HEK293T (cell line): ENCODE data around the gene DYNC1I1.

Source experiments
- ELF4 ChIP-seq: fragments of 450-650 bp; IDR thresholded peaks from 2 replicates; pipeline ENCODE4 v1.6.1; 2017; ENCODE audit warnings: antibody characterized with exemption
- FOXA1 ChIP-seq: fragments of 450-650 bp; IDR thresholded peaks from 2 replicates; pipeline ENCODE4 v1.6.1; 2016; ENCODE audit warnings: mild to moderate bottlenecking
- FOXK2 ChIP-seq: fragments of 450-650 bp; IDR thresholded peaks from 2 replicates; pipeline ENCODE4 v1.6.1; 2016; ENCODE audit warnings: mild to moderate bottlenecking
- FOXM1 ChIP-seq: fragments of 450-650 bp; IDR thresholded peaks from 2 replicates; pipeline ENCODE4 v1.6.1; 2017; ENCODE audit warnings: mild to moderate bottlenecking, borderline replicate concordance
- HDGF ChIP-seq: fragments of 450-650 bp; IDR thresholded peaks from 2 replicates; pipeline ENCODE4 v1.6.1; 2017; ENCODE audit warnings: antibody characterized with exemption, borderline replicate concordance
- NFRKB ChIP-seq: fragments of 450-650 bp; IDR thresholded peaks from 2 replicates; pipeline ENCODE4 v1.6.1; 2016; ENCODE audit warnings: mild to moderate bottlenecking, moderate library complexity
- PKNOX1 ChIP-seq: fragments of 450-650 bp; IDR thresholded peaks from 2 replicates; pipeline ENCODE4 v1.6.1; 2016
- SP1 ChIP-seq: fragments of 450-650 bp; IDR thresholded peaks from 2 replicates; pipeline ENCODE4 v1.6.1; 2017
- SUZ12 ChIP-seq: fragments of 450-650 bp; IDR thresholded peaks from 2 replicates; pipeline ENCODE4 v1.6.1; 2016; ENCODE audit warnings: mild to moderate bottlenecking
- TARDBP ChIP-seq: fragments of 450-650 bp; IDR thresholded peaks from 2 replicates; pipeline ENCODE4 v1.6.1; 2016
- ZNF384 ChIP-seq: fragments of 450-650 bp; IDR thresholded peaks from 2 replicates; pipeline ENCODE4 v1.6.1; 2016

GRCh38 chr7:95883217-95883616 lies 110.9 kb downstream of the DYNC1I1 start:
- TF ChIP-seq SUZ12 (no peak), ELF4 (no peak), FOXK2 (no peak), HDGF (no peak), TARDBP (no peak), FOXM1 (no peak), NFRKB (no peak), PKNOX1 (no peak), FOXA1 (no peak), SP1 (no peak), ZNF384 (no peak)
